PC-9 (cell line): Measurements from ENCODE around the gene ZNF530. TPM values are rescaled to one million over a fixed set of nuclear protein-coding genes. Genes with fewer than 3 reads are reported as not detected.

Experiments
- BruUV-seq: library from RNA; stranded (reverse); fragments of 400-500 nt; replicated peaks from 2 replicates; lab custom pipeline; 2021; lab: Mats Ljungman, UMichigan
- CTCF ChIA-PET: fragments of 300-600 bp; sonication (Branson Sonifier 250); formaldehyde crosslinking; loops from one replicate; lab custom pipeline; 2022; ENCODE audit warnings: antibody characterized with exemption; lab: Charles Lee
- POLR2A ChIA-PET: fragments of 300-600 bp; sonication (Branson Sonifier 250); formaldehyde crosslinking; loops from one replicate; lab custom pipeline; 2022; ENCODE audit warnings: antibody characterized with exemption; ENCODE audit not compliant: unreplicated experiment; lab: Charles Lee
- DNase-seq, 2 experiments: peaks; one replicate each; pipeline versions ENCODE4 v3.0.0 to v3.0.0-alpha.2; 2015 to 2022; ENCODE audit warnings: mixed read lengths in 1 of 2
- H2AFZ ChIP-seq: fragments of 200-600 bp; sonication (generic); 2 replicates; pipeline ENCODE4 v1.8.1; 2017; ENCODE audit warnings: antibody characterized with exemption
- H3F3A ChIP-seq: fragments of 200-600 bp; sonication (generic); 2 replicates; pipeline ENCODE4 v1.8.1; 2017; ENCODE audit warnings: antibody characterized with exemption, mild to moderate bottlenecking, low read depth; ENCODE audit not compliant: insufficient read depth
- H3K27ac ChIP-seq: fragments of 200-600 bp; sonication (generic); 2 replicates; pipeline ENCODE4 v1.6.1; 2016; ENCODE audit warnings: mixed run types
- H3K27me3 ChIP-seq: fragments of 200-600 bp; sonication (generic); 2 replicates; pipeline ENCODE4 v1.6.1; 2016; ENCODE audit warnings: low read depth, mixed run types; ENCODE audit not compliant: insufficient read depth
- H3K36me3 ChIP-seq: fragments of 200-600 bp; sonication (generic); 2 replicates; pipeline ENCODE4 v1.6.1; 2016; ENCODE audit warnings: low read depth, mixed run types
- H3K4me1 ChIP-seq: fragments of 200-600 bp; sonication (generic); replicated peaks from 2 replicates; pipeline ENCODE4 v1.6.1; 2016; ENCODE audit warnings: mixed run types; ENCODE audit not compliant: insufficient read depth
- H3K4me2 ChIP-seq: fragments of 200-600 bp; sonication (generic); 2 replicates; pipeline ENCODE4 v1.6.1; 2017; ENCODE audit warnings: mixed run types
- H3K4me3 ChIP-seq: fragments of 200-600 bp; sonication (generic); 2 replicates; pipeline ENCODE4 v1.6.1; 2016; ENCODE audit warnings: mixed run types
- H3K79me2 ChIP-seq: fragments of 200-600 bp; sonication (generic); 2 replicates; pipeline ENCODE4 v1.6.1; 2017; ENCODE audit warnings: low read depth, mixed run types
- H3K9me2 ChIP-seq: fragments of 200-600 bp; sonication (generic); 2 replicates; pipeline ENCODE4 v1.8.1; 2017; ENCODE audit warnings: mild to moderate bottlenecking; ENCODE audit not compliant: insufficient read depth
- H3K9me3 ChIP-seq: fragments of 200-600 bp; sonication (generic); 2 replicates; pipeline ENCODE4 v1.8.1; 2016; ENCODE audit warnings: low read depth; ENCODE audit not compliant: insufficient read depth
- H4K20me1 ChIP-seq: fragments of 200-600 bp; sonication (generic); 2 replicates; pipeline ENCODE4 v1.8.1; 2017; ENCODE audit not compliant: insufficient read depth
- EZH2 ChIP-seq: fragments of 200-600 bp; sonication (generic); IDR thresholded peaks from 2 replicates; pipeline ENCODE4 v1.8.0; 2017; ENCODE audit warnings: antibody characterized with exemption, low read depth
- intact Hi-C: fragments of 100-400 bp; cut with micrococcal nuclease; formaldehyde crosslinking; loops from one replicate; pipeline ENCODE4 v1.10.0; 2022; ENCODE audit not compliant: unreplicated experiment
- total RNA-seq: library from RNA; stranded (reverse); gene quantifications from 2 replicates; pipeline ENCODE4 v1.2.3, GENCODE V29; 2021
- TF ChIP-seq, protein P1 (sequence below): fragments of 200-600 bp; sonication (generic); conservative IDR thresholded peaks from 2 replicates; pipeline ENCODE4 v1.6.1; 2017; ENCODE audit warnings: mixed run types, antibody characterized with exemption, mild to moderate bottlenecking, moderate library complexity

ZNF530 gene
- total RNA-seq, 1 experiment from 2014 or later: 10.5 TPM

DNA sequence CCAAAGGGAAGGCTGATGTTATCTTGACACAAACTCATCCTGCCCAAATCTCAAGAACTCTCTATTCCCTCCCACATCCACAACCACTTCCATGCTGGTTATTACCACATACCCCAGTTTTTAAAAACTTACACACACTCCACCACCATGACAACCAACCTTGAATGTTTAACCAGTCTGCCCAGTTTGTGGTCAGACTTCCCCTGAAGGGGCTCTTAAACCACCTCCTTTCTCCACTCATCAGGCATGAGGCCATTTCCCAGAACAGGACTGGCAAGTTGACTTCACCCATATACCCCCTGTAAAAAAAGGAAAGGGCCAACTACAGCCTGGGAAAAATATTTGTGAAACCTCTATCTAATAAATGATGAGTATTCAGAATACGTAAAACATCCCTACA lies 56.7 kb downstream of the ZNF530 start:
- DNase-seq: no peak
- BruUV-seq: no TSS peak
- H3K4me2 ChIP-seq: no peak overlapping the region
- peaks cover 13% of the 10 kb centered on the region for H3K4me1 ChIP-seq
- no peaks in the 10 kb centered on the region for H3K79me2 ChIP-seq
- peaks cover 13% of the 10 kb centered on the region; the same call in 1 of the 2 replicates for H3K27me3 ChIP-seq
- H3K36me3 ChIP-seq: no peaks in the 10 kb centered on the region
- no peak overlapping the region for H3K27ac ChIP-seq
- intact Hi-C loops: no loop called here
- H4K20me1 ChIP-seq: no peaks in the 10 kb centered on the region
- H3F3A ChIP-seq: no peaks in the 10 kb centered on the region
- H3K9me2 ChIP-seq: no peaks in the 10 kb centered on the region
- ChIA-PET CTCF (no interaction called here), POLR2A (no interaction called here)
- 0 out of 2 replicates have a peak, but pooled peaks cover 4% of the 10 kb centered on the region for H3K9me3 ChIP-seq
- no peak overlapping the region for H2AFZ ChIP-seq
- TF ChIP-seq, protein P1, sequence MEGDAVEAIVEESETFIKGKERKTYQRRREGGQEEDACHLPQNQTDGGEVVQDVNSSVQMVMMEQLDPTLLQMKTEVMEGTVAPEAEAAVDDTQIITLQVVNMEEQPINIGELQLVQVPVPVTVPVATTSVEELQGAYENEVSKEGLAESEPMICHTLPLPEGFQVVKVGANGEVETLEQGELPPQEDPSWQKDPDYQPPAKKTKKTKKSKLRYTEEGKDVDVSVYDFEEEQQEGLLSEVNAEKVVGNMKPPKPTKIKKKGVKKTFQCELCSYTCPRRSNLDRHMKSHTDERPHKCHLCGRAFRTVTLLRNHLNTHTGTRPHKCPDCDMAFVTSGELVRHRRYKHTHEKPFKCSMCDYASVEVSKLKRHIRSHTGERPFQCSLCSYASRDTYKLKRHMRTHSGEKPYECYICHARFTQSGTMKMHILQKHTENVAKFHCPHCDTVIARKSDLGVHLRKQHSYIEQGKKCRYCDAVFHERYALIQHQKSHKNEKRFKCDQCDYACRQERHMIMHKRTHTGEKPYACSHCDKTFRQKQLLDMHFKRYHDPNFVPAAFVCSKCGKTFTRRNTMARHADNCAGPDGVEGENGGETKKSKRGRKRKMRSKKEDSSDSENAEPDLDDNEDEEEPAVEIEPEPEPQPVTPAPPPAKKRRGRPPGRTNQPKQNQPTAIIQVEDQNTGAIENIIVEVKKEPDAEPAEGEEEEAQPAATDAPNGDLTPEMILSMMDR: no peak
- TF ChIP-seq EZH2: no peak
- no peak overlapping the region for H3K4me3 ChIP-seq

Other genes starting within 250 kb of the ZNF530 start
- 10.9 and 11.4 TPM in 2 replicates for gene ZNF304, start 248.6 kb upstream of the ZNF530 start, total RNA-seq
- gene TRAPPC2B, start 236.3 kb upstream of the ZNF530 start, total RNA-seq: 14.1 and 15.3 TPM in 2 replicates
- 3.1 and 6.0 TPM in 2 replicates for gene ZNF547, start 236.3 kb upstream of the ZNF530 start, total RNA-seq
- gene ZNF548, start 210.0 kb upstream of the ZNF530 start, total RNA-seq: 18.0 and 18.2 TPM in 2 replicates
- gene ZNF17, start 188.7 kb upstream of the ZNF530 start, total RNA-seq: 10.5 TPM in 2 replicates
- gene ZNF749, start 164.6 kb upstream of the ZNF530 start, total RNA-seq: 17.9 and 19.4 TPM in 2 replicates
- 0.70 and 0.98 TPM in 2 replicates for gene VN1R1, start 142.7 kb upstream of the ZNF530 start, total RNA-seq
- 8.3 and 9.1 TPM in 2 replicates for gene ZNF772, start 122.3 kb upstream of the ZNF530 start, total RNA-seq
- gene ZNF419, start 112.1 kb upstream of the ZNF530 start, total RNA-seq: 12.9 and 15.2 TPM in 2 replicates
- gene ZNF773, start 99.9 kb upstream of the ZNF530 start, total RNA-seq: 12.1 and 14.0 TPM in 2 replicates
- gene ZNF549, start 72.5 kb upstream of the ZNF530 start, total RNA-seq: 5.2 and 6.5 TPM in 2 replicates
- gene ZNF550, start 40.0 kb upstream of the ZNF530 start, total RNA-seq: 18.2 and 19.8 TPM in 2 replicates
- 4.8 and 5.6 TPM in 2 replicates for gene ZNF416, start 21.0 kb upstream of the ZNF530 start, total RNA-seq
- gene ZIK1, start 15.7 kb upstream of the ZNF530 start, total RNA-seq: 2.2 TPM in 2 replicates
- 16.5 and 19.1 TPM in 2 replicates for gene ZNF134, start 14.4 kb downstream of the ZNF530 start, total RNA-seq
- gene ZNF211, start 33.3 kb downstream of the ZNF530 start, total RNA-seq: 7.9 and 11.4 TPM in 2 replicates
- gene ZSCAN4, start 69.0 kb downstream of the ZNF530 start, total RNA-seq: not detected in 2 replicates
- gene ZNF551, start 82.1 kb downstream of the ZNF530 start, total RNA-seq: 9.6 and 9.8 TPM in 2 replicates
- gene ZNF154, start 109.3 kb downstream of the ZNF530 start, total RNA-seq: 0.17 and 0.20 TPM in 2 replicates
- gene ZNF671, start 127.7 kb downstream of the ZNF530 start, total RNA-seq: 0.83 and 1.4 TPM in 2 replicates
- 16.9 and 17.8 TPM in 2 replicates for gene ZNF776, start 146.9 kb downstream of the ZNF530 start, total RNA-seq
- gene ZNF586, start 169.8 kb downstream of the ZNF530 start, total RNA-seq: 19.0 and 21.3 TPM in 2 replicates
- 14.3 and 15.1 TPM in 2 replicates for gene ZNF552, start 215.0 kb downstream of the ZNF530 start, total RNA-seq
- 21.2 and 25.2 TPM in 2 replicates for gene ZNF587B, start 230.4 kb downstream of the ZNF530 start, total RNA-seq
- 62.2 and 68.0 TPM in 2 replicates for gene ZNF587, start 250.0 kb downstream of the ZNF530 start, total RNA-seq